NCI-H1436 treated with DMSO at 0.1 percent for 48 hours (cell line): Measurements from ENCODE around the gene TSEN54.
"Not testable (repeated sequence)": the region's sequence is repeated elsewhere in the genome, so short reads cannot be mapped to it uniquely, and the experiment has no call there.

Source experiments
- DNase-seq: peaks from one replicate; lab custom pipeline; 2025; lab: John Stamatoyannopoulos, UW

Gene TSEN54

GRCh38 chr17:75516255-75516618 lies at the start of gene TSEN54:
TSEN54 (plus strand) TSS chr17:75516528; CDS start chr17:75516561, 33 bp downstream.
- peak; percentile 47 for DNase-seq

- DNase-seq = no peak
Observed at GRCh38 chr17:75468291-75468754, 48.0 kb upstream of the TSEN54 start.

GRCh38 chr17:75468779-75469373 lies 47.5 kb upstream of the TSEN54 start:
- no peak for DNase-seq

GRCh38 chr17:75471207-75471606 lies 45.1 kb upstream of the TSEN54 start:
- DNase-seq = no peak

- no peak for DNase-seq
Observed at GRCh38 chr17:75472119-75472518, 44.2 kb upstream of the TSEN54 start.

- no peak for DNase-seq
Observed at GRCh38 chr17:75473246-75473645, 43.1 kb upstream of the TSEN54 start.

- DNase-seq = no peak
Observed at GRCh38 chr17:75474736-75475135, 41.6 kb upstream of the TSEN54 start.

- no peak for DNase-seq
Observed at GRCh38 chr17:75475144-75475835, 41.0 kb upstream of the TSEN54 start.

GRCh38 chr17:75475851-75476250 lies 40.5 kb upstream of the TSEN54 start:
- DNase-seq = no peak

- no peak for DNase-seq
Observed at GRCh38 chr17:75476271-75476671, 40.1 kb upstream of the TSEN54 start.

- no peak for DNase-seq
Observed at GRCh38 chr17:75476752-75477489, 39.4 kb upstream of the TSEN54 start.

GRCh38 chr17:75477490-75477862 lies 38.9 kb upstream of the TSEN54 start:
- DNase-seq = not testable (repeated sequence)

- no peak for DNase-seq
Observed at GRCh38 chr17:75478508-75478907, 37.8 kb upstream of the TSEN54 start.

- DNase-seq = no peak
Observed at GRCh38 chr17:75480281-75480680, 36.0 kb upstream of the TSEN54 start.

GRCh38 chr17:75481194-75482068 lies 34.9 kb upstream of the TSEN54 start:
- no peak for DNase-seq

- DNase-seq = no peak
Observed at GRCh38 chr17:75482098-75482942, 34.0 kb upstream of the TSEN54 start.

GRCh38 chr17:75485688-75486087 lies 30.6 kb upstream of the TSEN54 start:
- no peak for DNase-seq

GRCh38 chr17:75486151-75486550 lies 30.2 kb upstream of the TSEN54 start:
- no peak for DNase-seq

- DNase-seq = no peak
Observed at GRCh38 chr17:75486951-75487350, 29.4 kb upstream of the TSEN54 start.

GRCh38 chr17:75487351-75488070 lies 28.8 kb upstream of the TSEN54 start:
- DNase-seq = no peak
